KMS-11 (cell line): ENCODE results near the gene TENM4.

Experiments
- H2AFZ ChIP-seq: fragments of 200-600 bp; sonication (generic); 2 replicates; pipeline ENCODE4 v1.6.1; 2016; ENCODE audit warnings: antibody characterized with exemption, mixed run types, low read depth
- H3K27ac ChIP-seq: fragments of 200-600 bp; sonication (generic); 2 replicates; pipeline ENCODE4 v1.6.1; 2016; ENCODE audit warnings: mild to moderate bottlenecking, mixed run types
- H3K27me3 ChIP-seq: fragments of 200-600 bp; sonication (generic); 2 replicates; pipeline ENCODE4 v1.6.1; 2017; ENCODE audit warnings: mild to moderate bottlenecking, low read depth, mixed run types, moderate library complexity; ENCODE audit not compliant: insufficient read depth
- H3K36me3 ChIP-seq: fragments of 200-600 bp; sonication (generic); 2 replicates; pipeline ENCODE4 v1.6.1; 2017; ENCODE audit warnings: mild to moderate bottlenecking, mixed run types; ENCODE audit not compliant: insufficient read depth
- H3K4me1 ChIP-seq: fragments of 200-600 bp; sonication (generic); 2 replicates; pipeline ENCODE4 v1.6.1; 2016; ENCODE audit warnings: mild to moderate bottlenecking, low read depth, mixed run types; ENCODE audit not compliant: poor library complexity, severe bottlenecking
- H3K4me2 ChIP-seq: fragments of 200-600 bp; sonication (generic); 2 replicates; pipeline ENCODE4 v1.7.0; 2016; ENCODE audit warnings: mild to moderate bottlenecking, mixed run types
- H3K4me3 ChIP-seq: fragments of 200-600 bp; sonication (generic); IDR thresholded peaks from 2 replicates; pipeline ENCODE4 v1.6.1; 2017; ENCODE audit warnings: low read depth, low read length, mixed read lengths; ENCODE audit not compliant: insufficient read depth
- H3K79me2 ChIP-seq: fragments of 200-600 bp; sonication (generic); 2 replicates; pipeline ENCODE4 v1.6.1; 2016; ENCODE audit warnings: low read depth, mixed run types; ENCODE audit not compliant: insufficient read depth
- H3K9ac ChIP-seq: fragments of 200-600 bp; sonication (generic); 2 replicates; pipeline ENCODE4 v1.6.1; 2016; ENCODE audit warnings: mild to moderate bottlenecking, mixed run types
- H4K20me1 ChIP-seq: fragments of 200-600 bp; sonication (generic); 2 replicates; pipeline ENCODE4 v1.6.1; 2016; ENCODE audit warnings: mild to moderate bottlenecking, mixed run types; ENCODE audit not compliant: insufficient read depth
- CTCF ChIP-seq: fragments of 200-600 bp; sonication (generic); conservative IDR thresholded peaks from 2 replicates; pipeline ENCODE4 v1.6.1; 2017; ENCODE audit warnings: low read depth, mild to moderate bottlenecking, antibody characterized with exemption, low read length, moderate library complexity, mixed read lengths

TENM4 gene

GRCh38 chr11:79050786-79051185, 390.0 kb downstream of the TENM4 start:
- Histone ChIP-seq H3K27me3 (no peaks in the 10 kb centered on the region), H3K4me2 (no peak overlapping the region), H3K4me1 (no peaks in the 10 kb centered on the region), H4K20me1 (no peaks in the 10 kb centered on the region), H2AFZ (no peak overlapping the region), H3K9ac (no peak overlapping the region), H3K4me3 (no peak overlapping the region), H3K27ac (no peak overlapping the region), H3K36me3 (no peaks in the 10 kb centered on the region), H3K79me2 (no peaks in the 10 kb centered on the region)
- no peak for TF ChIP-seq CTCF

- H3K79me2 ChIP-seq, result no peaks in the 10 kb centered on the region
- no peak overlapping the region for H2AFZ ChIP-seq
- no peak overlapping the region for H3K4me3 ChIP-seq
- H4K20me1 ChIP-seq, result no peaks in the 10 kb centered on the region
- no peak for TF ChIP-seq CTCF
- no peak overlapping the region for H3K9ac ChIP-seq
- no peak overlapping the region for H3K27ac ChIP-seq
- no peak overlapping the region for H3K4me2 ChIP-seq
- no peaks in the 10 kb centered on the region for H3K4me1 ChIP-seq
- H3K36me3 ChIP-seq, result no peaks in the 10 kb centered on the region
- no peaks in the 10 kb centered on the region for H3K27me3 ChIP-seq
Observed at GRCh38 chr11:79049741-79050179, 391.1 kb downstream of the TENM4 start.

GRCh38 chr11:79047980-79048379, 392.9 kb downstream of the TENM4 start:
- Histone ChIP-seq H3K4me2 (no peak overlapping the region), H2AFZ (no peak overlapping the region), H3K4me3 (no peak overlapping the region), H3K36me3 (no peaks in the 10 kb centered on the region), H3K27ac (no peak overlapping the region), H3K9ac (no peak overlapping the region), H3K27me3 (no peaks in the 10 kb centered on the region), H3K4me1 (no peaks in the 10 kb centered on the region), H3K79me2 (no peaks in the 10 kb centered on the region), H4K20me1 (no peaks in the 10 kb centered on the region)
- no peak for TF ChIP-seq CTCF

- H3K36me3 ChIP-seq, result no peaks in the 10 kb centered on the region
- no peaks in the 10 kb centered on the region for H3K79me2 ChIP-seq
- H3K4me2 ChIP-seq, result no peak overlapping the region
- H2AFZ ChIP-seq, result no peak overlapping the region
- no peak overlapping the region for H3K9ac ChIP-seq
- H3K27me3 ChIP-seq, result no peaks in the 10 kb centered on the region
- no peaks in the 10 kb centered on the region for H4K20me1 ChIP-seq
- H3K4me3 ChIP-seq, result no peak overlapping the region
- no peaks in the 10 kb centered on the region for H3K4me1 ChIP-seq
- no peak for TF ChIP-seq CTCF
- no peak overlapping the region for H3K27ac ChIP-seq
Observed at GRCh38 chr11:79047321-79047720, 393.5 kb downstream of the TENM4 start.

- no peaks in the 10 kb centered on the region for H3K4me1 ChIP-seq
- H3K27ac ChIP-seq, result no peak overlapping the region
- no peak overlapping the region for H3K4me2 ChIP-seq
- no peaks in the 10 kb centered on the region for H3K36me3 ChIP-seq
- no peak overlapping the region for H3K9ac ChIP-seq
- no peaks in the 10 kb centered on the region for H3K79me2 ChIP-seq
- H4K20me1 ChIP-seq, result no peaks in the 10 kb centered on the region
- H3K4me3 ChIP-seq, result no peak overlapping the region
- no peak overlapping the region for H2AFZ ChIP-seq
- TF ChIP-seq CTCF, result no peak
- no peaks in the 10 kb centered on the region for H3K27me3 ChIP-seq
Observed at GRCh38 chr11:79046366-79046765, 394.5 kb downstream of the TENM4 start.
